Measurements from ENCODE around the gene DLL1.

Gene DLL1

DNA sequence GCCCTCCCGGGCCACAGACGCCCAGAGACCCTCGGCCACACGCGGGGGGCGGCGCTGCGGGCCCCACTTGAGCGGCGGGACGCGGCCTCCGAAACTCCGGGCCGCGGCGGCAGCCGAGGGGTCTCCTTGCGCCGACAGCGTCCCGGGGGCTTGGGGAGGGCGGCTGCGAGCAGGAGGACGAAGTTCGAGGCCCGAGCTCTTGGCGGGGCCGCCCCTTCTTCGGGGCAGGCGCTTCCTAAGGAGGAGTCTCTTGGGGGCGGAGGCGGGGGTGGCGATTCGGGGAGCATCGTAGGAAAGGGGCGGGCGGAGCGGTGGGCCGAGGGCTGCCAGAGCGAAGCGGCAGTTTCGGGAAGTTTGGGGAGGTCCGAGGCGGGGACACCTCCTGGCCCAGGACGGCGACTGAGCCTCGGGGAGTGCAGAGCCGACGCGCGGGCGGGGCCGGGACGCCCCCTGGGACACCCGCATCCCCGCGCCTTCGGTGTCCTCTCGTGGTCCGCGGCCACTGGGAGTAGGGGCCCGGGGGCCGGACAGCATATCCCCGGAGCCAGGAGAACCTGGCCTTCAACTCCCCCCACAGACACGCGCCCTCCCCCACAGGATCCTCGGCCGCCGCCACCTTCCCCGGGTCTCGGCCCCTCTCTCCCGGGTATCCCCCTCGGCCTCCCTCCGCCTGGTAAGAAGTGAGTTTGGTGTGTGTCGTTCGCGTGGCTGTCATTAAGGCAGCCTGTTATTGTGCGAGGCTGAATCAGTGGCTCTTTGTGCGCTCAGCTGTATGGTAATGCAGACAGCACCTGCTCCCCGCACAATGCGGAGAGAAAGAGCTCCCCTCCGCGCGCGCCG, 613 bp upstream of the DLL1 start:
- no peak overlapping the region for H3K27ac ChIP-seq
- H3K4me1 ChIP-seq (ENCODE audit: control insufficient read depth in 1 of 2, insufficient read depth in 1 of 2, low read depth in 1 of 2, low read length in 1 of 2): peaks cover 41 to 61% of the 10 kb centered on the region in 2 experiments
- no peaks in the 10 kb centered on the region for H3K9me3 ChIP-seq
- peak overlapping the region in 1 of 2 experiments; percentile 69 for H3K4me3 ChIP-seq (ENCODE audit: low read depth in 1 of 2, low read length in 1 of 2)
- no peaks in the 10 kb centered on the region for H3K36me3 ChIP-seq
- H3K27me3 ChIP-seq: peaks cover 100% of the 10 kb centered on the region
- TF ChIP-seq, protein P1, sequence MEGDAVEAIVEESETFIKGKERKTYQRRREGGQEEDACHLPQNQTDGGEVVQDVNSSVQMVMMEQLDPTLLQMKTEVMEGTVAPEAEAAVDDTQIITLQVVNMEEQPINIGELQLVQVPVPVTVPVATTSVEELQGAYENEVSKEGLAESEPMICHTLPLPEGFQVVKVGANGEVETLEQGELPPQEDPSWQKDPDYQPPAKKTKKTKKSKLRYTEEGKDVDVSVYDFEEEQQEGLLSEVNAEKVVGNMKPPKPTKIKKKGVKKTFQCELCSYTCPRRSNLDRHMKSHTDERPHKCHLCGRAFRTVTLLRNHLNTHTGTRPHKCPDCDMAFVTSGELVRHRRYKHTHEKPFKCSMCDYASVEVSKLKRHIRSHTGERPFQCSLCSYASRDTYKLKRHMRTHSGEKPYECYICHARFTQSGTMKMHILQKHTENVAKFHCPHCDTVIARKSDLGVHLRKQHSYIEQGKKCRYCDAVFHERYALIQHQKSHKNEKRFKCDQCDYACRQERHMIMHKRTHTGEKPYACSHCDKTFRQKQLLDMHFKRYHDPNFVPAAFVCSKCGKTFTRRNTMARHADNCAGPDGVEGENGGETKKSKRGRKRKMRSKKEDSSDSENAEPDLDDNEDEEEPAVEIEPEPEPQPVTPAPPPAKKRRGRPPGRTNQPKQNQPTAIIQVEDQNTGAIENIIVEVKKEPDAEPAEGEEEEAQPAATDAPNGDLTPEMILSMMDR (IDR thresholded peaks at IDR 0.05): no peak

DNA sequence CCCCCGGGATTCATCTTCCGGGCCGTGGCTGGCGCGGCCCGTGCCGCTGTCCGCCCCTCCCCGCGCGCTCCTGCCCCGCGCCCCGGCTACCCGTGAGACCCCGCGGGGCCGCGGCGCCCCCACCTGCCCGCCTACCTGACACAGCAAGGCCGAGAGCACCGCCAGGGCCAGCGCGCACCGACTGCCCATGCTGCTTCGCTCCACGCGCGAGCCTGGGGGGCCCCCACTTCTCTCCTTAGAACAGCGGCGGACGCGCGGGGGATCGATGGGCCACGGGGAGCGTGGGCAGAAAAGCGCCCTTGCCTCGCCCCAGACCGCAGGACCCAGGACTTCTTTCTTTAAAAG, 955 bp downstream of the DLL1 start:
- no peaks in the 10 kb centered on the region for H3K9me3 ChIP-seq
- peak overlapping the region; percentile 59 to 69 for H3K4me3 ChIP-seq (ENCODE audit: low read depth in 1 of 2, low read length in 1 of 2)
- peaks cover 33 to 46% of the 10 kb centered on the region in 2 experiments for H3K4me1 ChIP-seq (ENCODE audit: control insufficient read depth in 1 of 2, insufficient read depth in 1 of 2, low read depth in 1 of 2, low read length in 1 of 2)
- H3K36me3 ChIP-seq: no peaks in the 10 kb centered on the region
- TF ChIP-seq, protein P1 (IDR thresholded peaks at IDR 0.05): no peak
- H3K27ac ChIP-seq: no peak overlapping the region
- H3K27me3 ChIP-seq: peaks cover 100% of the 10 kb centered on the region

DNA sequence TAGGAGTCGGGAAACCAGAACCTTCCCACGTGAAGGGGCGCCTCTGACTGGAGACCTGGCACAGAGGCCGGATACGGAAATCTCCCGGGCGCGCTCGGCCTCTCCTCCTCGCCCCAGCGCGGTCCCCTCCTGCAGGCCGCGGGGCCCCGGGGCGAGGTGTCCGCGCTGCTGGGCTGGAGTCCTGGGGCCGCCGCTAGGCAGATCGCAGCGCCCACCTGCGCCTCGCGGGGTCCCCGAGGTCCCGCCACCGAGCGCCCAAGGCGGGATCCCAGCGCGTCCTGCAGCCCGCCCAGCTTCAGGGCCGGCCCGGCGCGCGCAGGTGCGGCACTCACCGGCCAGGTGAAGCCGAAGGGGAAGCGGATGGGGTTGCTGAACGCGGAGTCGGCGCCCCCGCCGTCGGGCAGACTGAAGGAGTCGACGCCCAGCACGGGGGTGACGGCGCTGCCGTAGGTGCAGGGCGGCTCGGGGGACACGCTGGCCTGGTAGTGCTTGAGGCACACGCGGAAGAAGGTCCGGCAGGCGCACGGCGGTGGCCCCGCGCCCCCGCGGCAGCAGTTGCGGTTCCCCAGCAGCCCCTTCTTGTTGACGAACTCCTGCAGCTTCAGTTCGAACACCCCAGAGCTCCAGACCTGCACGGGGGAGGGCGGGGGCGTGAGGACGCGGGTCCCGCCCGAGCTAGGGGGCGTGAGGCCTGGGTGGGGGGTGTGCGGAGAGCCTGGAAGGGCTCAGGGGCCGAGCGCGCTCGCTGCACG, 1.5 kb downstream of the DLL1 start:
- TF ChIP-seq, protein P1 (IDR thresholded peaks at IDR 0.05): no peak
- peaks cover 100% of the 10 kb centered on the region for H3K27me3 ChIP-seq

DNA sequence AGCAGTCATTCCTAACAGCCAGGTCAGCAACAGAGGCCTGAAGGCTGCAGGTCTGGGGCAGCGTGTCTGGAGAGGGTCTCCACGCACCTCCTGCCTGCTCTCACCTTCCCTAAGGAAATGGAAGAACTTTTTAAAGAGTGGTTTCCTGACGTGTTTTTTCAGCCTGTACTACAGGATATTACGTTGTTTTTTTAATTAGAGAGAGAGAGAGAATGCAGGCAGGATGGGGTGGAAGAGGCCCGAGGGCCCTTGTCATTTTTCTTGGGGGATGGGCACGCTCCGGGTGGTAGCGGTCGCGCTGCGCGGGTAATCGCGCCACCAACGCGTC, 2.1 kb downstream of the DLL1 start:
- Histone ChIP-seq H3K4me3 (ENCODE audit: low read depth in 1 of 2, low read length in 1 of 2) (peak overlapping the region; percentile 59 to 69), H3K36me3 (no peaks in the 10 kb centered on the region), H3K9me3 (no peaks in the 10 kb centered on the region), H3K27me3 (peaks cover 99% of the 10 kb centered on the region), H3K27ac (no peak overlapping the region), H3K4me1 (ENCODE audit: control insufficient read depth in 1 of 2, insufficient read depth in 1 of 2, low read depth in 1 of 2, low read length in 1 of 2) (peaks cover 32 to 46% of the 10 kb centered on the region in 2 experiments)
- TF ChIP-seq, protein P1 (IDR thresholded peaks at IDR 0.05): no peak

More for the DNA sequence above, 1.5 kb downstream of the DLL1 start:
- Histone ChIP-seq H3K36me3 (no peaks in the 10 kb centered on the region), H3K9me3 (no peaks in the 10 kb centered on the region), H3K4me1 (ENCODE audit: control insufficient read depth in 1 of 2, insufficient read depth in 1 of 2, low read depth in 1 of 2, low read length in 1 of 2) (peaks cover 32 to 46% of the 10 kb centered on the region in 2 experiments), H3K4me3 (ENCODE audit: low read depth in 1 of 2, low read length in 1 of 2) (peak overlapping the region; percentile 59 to 69), H3K27ac (no peak overlapping the region)

DNA sequence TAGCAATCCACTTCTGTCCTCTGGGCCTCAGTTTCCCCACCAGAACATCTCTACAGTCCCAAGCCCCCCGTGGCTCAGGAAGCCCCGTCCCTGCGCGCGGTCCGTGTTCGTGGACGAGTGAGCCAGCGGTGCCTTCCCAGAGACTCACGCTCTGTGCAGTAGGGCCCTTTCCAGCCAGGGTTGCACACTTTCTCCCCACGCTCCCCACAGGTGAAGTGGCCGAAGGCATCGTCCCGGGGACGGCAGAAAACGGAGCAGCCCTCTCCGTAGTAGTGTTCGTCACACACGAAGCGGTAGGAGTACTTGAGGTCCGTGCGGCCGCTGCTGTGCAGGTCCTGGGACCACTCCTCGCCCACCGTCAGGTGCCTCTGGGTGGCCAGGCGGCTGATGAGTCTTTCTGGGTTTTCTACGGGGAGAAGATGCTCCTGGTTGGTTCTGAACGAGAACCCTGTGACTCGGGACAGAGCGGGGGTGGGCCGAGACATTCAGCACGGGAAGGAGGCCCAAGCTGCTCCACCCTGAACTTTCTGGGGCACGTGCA, 2.7 kb downstream of the DLL1 start:
- Histone ChIP-seq H3K4me3 (ENCODE audit: low read depth in 1 of 2, low read length in 1 of 2) (no peak overlapping the region), H3K9me3 (no peaks in the 10 kb centered on the region), H3K4me1 (ENCODE audit: control insufficient read depth in 1 of 2, insufficient read depth in 1 of 2, low read depth in 1 of 2, low read length in 1 of 2) (peaks cover 28 to 43% of the 10 kb centered on the region in 2 experiments), H3K27ac (no peak overlapping the region), H3K27me3 (peaks cover 92% of the 10 kb centered on the region), H3K36me3 (no peaks in the 10 kb centered on the region)
- TF ChIP-seq, protein P1 (IDR thresholded peaks at IDR 0.05): no peak

Measured in neutrophil (primary cell).